Smooth muscle cell of bladder (primary cell): ENCODE measurements around the gene RBM14. TPM values are rescaled to one million over a fixed set of nuclear protein-coding genes. Genes with fewer than 3 reads are reported as not detected.

Experiments
- total RNA-seq: library from RNA; depleted of rRNA; stranded (reverse); fragments of >200 nt; gene quantifications from 2 replicates; pipeline ENCODE4 v1.2.3, GENCODE V29; 2014

RBM14 gene
- total RNA-seq, result 16.2 and 20.1 TPM in 2 replicates

GRCh38 chr11:66616379-66617154 lies at the start of gene RBM14:
Gene RBM14, plus strand, starts transcription at chr11:66616630. Its CDS starts 91 bp downstream, at chr11:66616721.

GRCh38 chr11:66568124-66568916 lies 48.1 kb upstream of the RBM14 start, which contains the start of gene CTSF:
Gene CTSF, minus strand, starts transcription at chr11:66568606. Its CDS starts 120 bp downstream, at chr11:66568486.

GRCh38 chr11:66592457-66593302 lies 23.8 kb upstream of the RBM14 start, which contains the start of the genes CCDC87 and CCS:
Gene CCDC87, minus strand, starts transcription at chr11:66593063. Its CDS starts 48 bp downstream, at chr11:66593015.
Gene CCS, plus strand, starts transcription at chr11:66593185. Its CDS starts 77 bp downstream, at chr11:66593262.

GRCh38 chr11:66638177-66639065 lies 22.0 kb downstream of the RBM14 start, which contains the start of gene RBM4:
Gene RBM4, plus strand, starts transcription at chr11:66638703. Its CDS starts 1,009 bp downstream, at chr11:66639712.

Other genes with a start within 250 kb of the RBM14 start
- gene SLC29A2, start 244.9 kb upstream of the RBM14 start, total RNA-seq, result 0.09 and 0.14 TPM in 2 replicates
- not detected in 2 replicates for gene NPAS4, start 195.6 kb upstream of the RBM14 start, total RNA-seq
- gene MRPL11, start 177.8 kb upstream of the RBM14 start, total RNA-seq, result 40.4 and 41.0 TPM in 2 replicates
- 16.1 and 22.7 TPM in 2 replicates for gene PELI3, start 149.7 kb upstream of the RBM14 start, total RNA-seq
- 37.3 and 48.8 TPM in 2 replicates for gene DPP3, start 136.2 kb upstream of the RBM14 start, total RNA-seq
- 19.1 and 27.7 TPM in 2 replicates for gene BBS1, start 106.0 kb upstream of the RBM14 start, total RNA-seq
- gene ZDHHC24, start 70.6 kb upstream of the RBM14 start, total RNA-seq, result 11.0 and 13.0 TPM in 2 replicates
- gene ACTN3, start 69.7 kb upstream of the RBM14 start, total RNA-seq, result 0.14 and 0.18 TPM in 2 replicates
- 15.9 and 21.3 TPM in 2 replicates for gene CTSF, start 48.0 kb upstream of the RBM14 start, total RNA-seq
- gene CCDC87, start 23.6 kb upstream of the RBM14 start, total RNA-seq, result 0.14 and 0.28 TPM in 2 replicates
- 51.1 and 60.2 TPM in 2 replicates for gene CCS, start 23.4 kb upstream of the RBM14 start, total RNA-seq
- 100 and 119 TPM in 2 replicates for gene RBM4, start 22.1 kb downstream of the RBM14 start, total RNA-seq
- gene RBM4B, start 61.3 kb downstream of the RBM14 start, total RNA-seq, result 22.6 and 28.7 TPM in 2 replicates
- 0.43 and 1.1 TPM in 2 replicates for gene SPTBN2, start 112.6 kb downstream of the RBM14 start, total RNA-seq
- gene RCE1, start 226.8 kb downstream of the RBM14 start, total RNA-seq, result 9.5 and 13.2 TPM in 2 replicates
- gene LRFN4, start 240.4 kb downstream of the RBM14 start, total RNA-seq, result 6.5 and 10.7 TPM in 2 replicates